Measurements from ENCODE around the gene ERG.

DNA sequence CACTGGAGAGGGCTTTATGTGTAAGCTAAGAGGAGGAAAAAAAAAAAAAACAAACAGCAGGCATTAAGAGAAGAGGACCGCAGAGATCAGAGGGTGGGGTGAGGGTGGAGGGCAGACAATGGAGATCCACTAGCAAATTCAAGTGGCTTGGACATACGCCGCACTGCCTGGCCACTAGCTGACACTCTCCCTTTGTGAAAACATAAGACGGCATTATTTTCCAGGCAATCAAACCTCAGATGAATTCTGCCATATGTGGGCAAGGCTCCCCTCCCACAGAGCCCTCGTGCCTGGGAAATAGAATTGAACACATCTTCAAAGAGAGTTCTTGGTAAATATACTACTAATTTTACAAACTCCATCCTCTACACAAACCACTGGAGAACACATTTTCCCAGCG lies 53.6 kb downstream of the ERG start:
- TF ChIP-seq, protein P1, sequence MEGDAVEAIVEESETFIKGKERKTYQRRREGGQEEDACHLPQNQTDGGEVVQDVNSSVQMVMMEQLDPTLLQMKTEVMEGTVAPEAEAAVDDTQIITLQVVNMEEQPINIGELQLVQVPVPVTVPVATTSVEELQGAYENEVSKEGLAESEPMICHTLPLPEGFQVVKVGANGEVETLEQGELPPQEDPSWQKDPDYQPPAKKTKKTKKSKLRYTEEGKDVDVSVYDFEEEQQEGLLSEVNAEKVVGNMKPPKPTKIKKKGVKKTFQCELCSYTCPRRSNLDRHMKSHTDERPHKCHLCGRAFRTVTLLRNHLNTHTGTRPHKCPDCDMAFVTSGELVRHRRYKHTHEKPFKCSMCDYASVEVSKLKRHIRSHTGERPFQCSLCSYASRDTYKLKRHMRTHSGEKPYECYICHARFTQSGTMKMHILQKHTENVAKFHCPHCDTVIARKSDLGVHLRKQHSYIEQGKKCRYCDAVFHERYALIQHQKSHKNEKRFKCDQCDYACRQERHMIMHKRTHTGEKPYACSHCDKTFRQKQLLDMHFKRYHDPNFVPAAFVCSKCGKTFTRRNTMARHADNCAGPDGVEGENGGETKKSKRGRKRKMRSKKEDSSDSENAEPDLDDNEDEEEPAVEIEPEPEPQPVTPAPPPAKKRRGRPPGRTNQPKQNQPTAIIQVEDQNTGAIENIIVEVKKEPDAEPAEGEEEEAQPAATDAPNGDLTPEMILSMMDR (conservative IDR thresholded peaks at IDR 0.05; ENCODE audit: low read depth in 2 of 2), result no peak
- TF ChIP-seq POLR2AphosphoS5 (IDR thresholded peaks at IDR 0.05; ENCODE audit: low read depth), result no peak
- no peak for TF ChIP-seq EZH2phosphoT487 (IDR thresholded peaks at IDR 0.05; ENCODE audit: unreplicated experiment)
- no peak for TF ChIP-seq JUNB (IDR thresholded peaks at IDR 0.05; ENCODE audit: unreplicated experiment)
- no peak for TF ChIP-seq EZH2 (IDR thresholded peaks at IDR 0.05; ENCODE audit: low read depth, unreplicated experiment)
- no peak for TF ChIP-seq REST (IDR thresholded peaks at IDR 0.05; ENCODE audit: unreplicated experiment)
- TF ChIP-seq ZNF331 (CRISPR knock-in tag; IDR thresholded peaks at IDR 0.05; ENCODE audit: low read depth), result no peak
